Neural progenitor cell (in vitro differentiated cells): Measurements from ENCODE around the gene MAST3.

Experiments used
- CTCF ChIP-seq: fragments of 200-600 bp; sonication (generic); IDR thresholded peaks from 2 replicates; pipeline ENCODE4 v1.5.1; 2017; ENCODE audit warnings: antibody characterized with exemption, mild to moderate bottlenecking
- EZH2 ChIP-seq: fragments of 200-600 bp; sonication (generic); IDR thresholded peaks from 2 replicates; pipeline ENCODE4 v1.6.1; 2017; ENCODE audit warnings: antibody characterized with exemption, mild to moderate bottlenecking, moderate library complexity
- EZH2phosphoT487 ChIP-seq: fragments of 200-600 bp; sonication (generic); IDR thresholded peaks from 2 replicates; pipeline ENCODE4 v1.6.1; 2017; ENCODE audit warnings: antibody characterized with exemption

- TF ChIP-seq EZH2 (no peak), CTCF (no peak), EZH2phosphoT487 (no peak)
Measured at GRCh38 chr19:18137242-18137641, 39.7 kb downstream of the MAST3 start.
